ENCODE measurements around the gene LAP3. TPM values are rescaled to one million over a fixed set of nuclear protein-coding genes. Genes with fewer than 3 reads are reported as not detected.

LAP3 gene
- total and polyA plus RNA-seq, 7 donors, result 37.1 to 126 (median 60.3) TPM

DNA sequence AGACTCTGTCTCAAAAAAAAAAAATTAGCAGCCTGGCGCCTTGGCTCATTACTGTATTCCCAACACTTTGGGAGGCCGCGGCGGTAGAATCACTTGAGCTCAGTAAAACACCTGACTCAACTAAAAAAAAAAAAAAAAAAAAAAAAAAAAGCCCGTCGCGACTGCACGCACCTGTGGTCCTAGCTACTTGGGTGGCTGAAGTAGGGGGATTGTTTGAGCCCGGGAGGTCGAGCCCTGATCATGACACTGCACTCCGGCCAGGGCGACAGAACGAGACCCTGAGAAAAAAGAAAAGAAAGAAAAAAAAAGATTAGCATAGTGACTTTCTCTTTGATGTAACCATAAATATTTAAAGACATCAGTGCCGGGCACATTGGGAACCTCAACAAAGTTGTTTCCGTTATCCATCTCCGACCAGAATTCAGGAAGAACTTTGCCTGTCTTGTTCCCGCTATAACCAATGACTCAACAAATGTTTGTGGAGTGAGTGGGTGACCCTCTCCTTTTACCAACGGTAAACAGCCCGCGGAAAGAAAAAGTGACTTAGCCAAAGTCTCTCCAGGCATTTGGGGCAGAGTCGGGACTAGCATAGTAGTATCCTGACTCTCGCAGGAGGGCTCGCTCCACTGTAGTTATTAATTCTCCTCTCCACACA is 36.9 kb downstream of the LAP3 start:
- DNase-seq, result peak; percentile 76
- intact Hi-C loops (cut with DNase I), result loop anchor here (1.0 kb wide), 2 partner anchors 37 to 65 kb away; partner anchors contain the start of gene LAP3
- Histone ChIP-seq H3K4me3 (peak overlapping the region; percentile 60 to 96 (median 88)), H3K9me3 (no peaks in the 10 kb centered on the region), H3K27me3 (no peaks in the 10 kb centered on the region), H3K36me3 (peaks cover 0 to 23% (median 0%) of the 10 kb centered on the region in 4 donors), H3K4me1 (peaks cover 0 to 42% (median 33%) of the 10 kb centered on the region in 4 donors), H3K27ac (peak overlapping the region; percentile 79 to 90 (median 86))
- no peak for TF ChIP-seq POLR2A (IDR thresholded peaks at IDR 0.05)
- TF ChIP-seq POLR2AphosphoS5 (IDR thresholded peaks at IDR 0.05), result no peak
- no peak for TF ChIP-seq EP300 (IDR thresholded peaks at IDR 0.05)
- no peak for TF ChIP-seq CTCF (IDR thresholded peaks at IDR 0.05)
- WGBS, 2 donors, result 0 to 1% methylated on average over 23 of the region's 23 CpGs

GRCh38 chr4:17614416-17615299 is 37.7 kb downstream of the LAP3 start, which contains the start of gene MED28:
Gene MED28 (plus strand): TSS chr4:17614641. CDS start chr4:17614655, 14 bp downstream.
- intact Hi-C loops (cut with DNase I), result loop anchor here (1.0 to 5.0 kb wide), 3 partner anchors 37 to 193 kb away; partner anchors contain the start of gene LAP3
- Histone ChIP-seq H3K9me3 (no peaks in the 10 kb centered on the region), H3K4me3 (peak within 1 kb of the TSS; percentile 60 to 96 (median 88)), H3K27ac (peak within 1 kb of the TSS; percentile 79 to 90 (median 86)), H3K36me3 (peaks cover 0 to 29% (median 2%) of the 10 kb centered on the region in 4 donors), H3K27me3 (no peaks in the 10 kb centered on the region), H3K4me1 (peaks cover 0 to 49% (median 41%) of the 10 kb centered on the region in 4 donors)
- WGBS, 2 donors, result 0% methylated on average over 46 of the region's 46 CpGs
- DNase-seq, result peak; percentile 99
- peak; percentile 94 for TF ChIP-seq POLR2A (IDR thresholded peaks at IDR 0.05)
- peak in 2 of 4 experiments; percentile 20 to 30 for TF ChIP-seq CTCF (IDR thresholded peaks at IDR 0.05)
- no peak for TF ChIP-seq EP300 (IDR thresholded peaks at IDR 0.05)
- TF ChIP-seq POLR2AphosphoS5 (IDR thresholded peaks at IDR 0.05), result peak; percentile 94 to 98 (median 98)

DNA sequence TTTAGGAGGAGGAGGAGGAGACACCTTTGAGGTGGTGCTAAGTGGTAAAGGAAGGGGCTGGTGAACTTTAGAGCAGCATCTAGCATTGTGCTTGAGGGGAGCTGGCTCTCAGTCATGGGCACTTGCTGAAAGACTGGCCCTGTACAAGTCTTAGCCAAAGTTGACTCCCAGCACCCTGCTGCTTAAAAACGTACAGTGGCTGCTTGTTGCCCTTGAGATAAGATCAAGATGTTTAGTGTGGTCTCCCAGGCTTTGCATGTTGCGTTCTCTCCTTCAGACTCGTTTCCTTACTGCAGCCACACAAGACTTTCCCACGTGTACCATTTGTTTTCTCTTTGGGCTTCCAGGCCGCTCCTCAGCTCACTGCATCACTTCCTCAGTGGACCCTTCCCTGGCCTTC is 39.3 kb downstream of the LAP3 start:
- no peak for DNase-seq
- WGBS, 2 donors, result 58 to 65% methylated on average over 5 of the region's 5 CpGs
- H3K36me3 ChIP-seq, result peaks cover 0 to 45% (median 14%) of the 10 kb centered on the region in 4 donors
- peak overlapping the region in 1 of 4 donors; percentile 60 for H3K4me3 ChIP-seq
- no peaks in the 10 kb centered on the region for H3K27me3 ChIP-seq
- peaks cover 0 to 49% (median 43%) of the 10 kb centered on the region in 4 donors for H3K4me1 ChIP-seq
- intact Hi-C loops (cut with DNase I), result loop anchor here (5.0 kb wide), 1 partner anchor 191 kb away; no protein-coding TSS in a partner anchor
- no peak overlapping the region for H3K27ac ChIP-seq
- no peak for TF ChIP-seq CTCF (IDR thresholded peaks at IDR 0.05)
- no peak for TF ChIP-seq POLR2AphosphoS5 (IDR thresholded peaks at IDR 0.05)
- TF ChIP-seq POLR2A (IDR thresholded peaks at IDR 0.05), result no peak
- no peak for TF ChIP-seq EP300 (IDR thresholded peaks at IDR 0.05)
- H3K9me3 ChIP-seq, result no peaks in the 10 kb centered on the region

DNA sequence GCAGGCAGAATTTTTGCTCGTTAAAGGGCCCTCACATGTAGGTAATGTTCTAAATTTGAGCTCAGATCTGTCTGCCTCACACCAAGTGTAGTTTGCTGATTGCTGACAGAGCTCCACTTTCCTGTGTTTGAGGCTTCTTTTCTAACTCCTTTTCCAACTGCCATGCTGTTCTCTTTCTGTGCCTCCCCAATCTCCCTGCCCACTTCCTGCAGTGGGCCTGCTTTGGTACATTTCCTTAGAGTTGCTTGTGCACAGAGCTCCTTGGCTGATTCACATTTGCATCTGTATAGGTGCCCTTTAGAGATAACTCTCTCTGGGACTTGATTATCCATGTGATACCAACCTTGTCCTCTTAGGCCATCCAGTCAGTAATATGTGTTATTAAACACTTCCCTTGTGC is 41.9 kb downstream of the LAP3 start:
- TF ChIP-seq CTCF (IDR thresholded peaks at IDR 0.05) (no peak), POLR2A (IDR thresholded peaks at IDR 0.05) (no peak), EP300 (IDR thresholded peaks at IDR 0.05) (no peak), POLR2AphosphoS5 (IDR thresholded peaks at IDR 0.05) (no peak)
- no peaks in the 10 kb centered on the region for H3K9me3 ChIP-seq
- no peak for DNase-seq
- no peaks in the 10 kb centered on the region for H3K27me3 ChIP-seq
- peaks cover 0 to 44% (median 41%) of the 10 kb centered on the region in 4 donors for H3K4me1 ChIP-seq
- H3K27ac ChIP-seq, result no peak overlapping the region
- peaks cover 14 to 71% (median 33%) of the 10 kb centered on the region in 4 donors for H3K36me3 ChIP-seq
- intact Hi-C loops (cut with DNase I), result loop anchor here (5.0 kb wide), 1 partner anchor 188 kb away; no protein-coding TSS in a partner anchor
- no peak overlapping the region for H3K4me3 ChIP-seq
- 30 to 59% methylated on average over 1 of the region's 1 CpG for WGBS, 2 donors

All from sigmoid colon (tissue), 7 donors.